ENCODE data around the gene AOPEP. TPM values are rescaled to one million over a fixed set of nuclear protein-coding genes. Genes with fewer than 3 reads are reported as not detected.

AOPEP gene
- total RNA-seq, 1 donor from 2014 or later: 79.7 TPM

DNA sequence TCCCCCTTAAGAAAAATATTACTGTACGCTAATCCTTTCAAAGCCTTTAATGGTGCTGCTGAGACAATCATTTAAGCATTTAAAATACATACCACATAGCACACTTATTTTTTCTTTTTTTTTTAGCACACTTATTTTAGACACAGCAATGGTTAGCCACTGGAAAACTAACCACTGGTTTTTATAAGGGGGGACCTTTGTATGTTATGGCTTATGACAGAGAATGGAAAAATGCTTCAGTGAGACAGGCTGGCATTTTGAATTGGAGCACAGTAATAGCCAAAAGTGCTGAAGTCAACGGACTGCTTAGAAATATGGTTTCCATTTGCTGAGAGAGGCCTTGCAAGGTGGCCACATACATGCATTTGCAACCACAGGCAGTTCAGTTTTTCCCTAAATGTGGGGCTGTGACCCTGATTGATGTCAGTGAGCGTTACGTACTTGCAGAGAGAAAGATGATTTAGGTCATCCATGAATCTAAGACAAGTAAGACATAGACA, 28.5 kb downstream of the AOPEP start:
- no peaks in the 10 kb centered on the region for H3K27me3 ChIP-seq
- no peak overlapping the region for H3K4me3 ChIP-seq
- TF ChIP-seq, protein P1, sequence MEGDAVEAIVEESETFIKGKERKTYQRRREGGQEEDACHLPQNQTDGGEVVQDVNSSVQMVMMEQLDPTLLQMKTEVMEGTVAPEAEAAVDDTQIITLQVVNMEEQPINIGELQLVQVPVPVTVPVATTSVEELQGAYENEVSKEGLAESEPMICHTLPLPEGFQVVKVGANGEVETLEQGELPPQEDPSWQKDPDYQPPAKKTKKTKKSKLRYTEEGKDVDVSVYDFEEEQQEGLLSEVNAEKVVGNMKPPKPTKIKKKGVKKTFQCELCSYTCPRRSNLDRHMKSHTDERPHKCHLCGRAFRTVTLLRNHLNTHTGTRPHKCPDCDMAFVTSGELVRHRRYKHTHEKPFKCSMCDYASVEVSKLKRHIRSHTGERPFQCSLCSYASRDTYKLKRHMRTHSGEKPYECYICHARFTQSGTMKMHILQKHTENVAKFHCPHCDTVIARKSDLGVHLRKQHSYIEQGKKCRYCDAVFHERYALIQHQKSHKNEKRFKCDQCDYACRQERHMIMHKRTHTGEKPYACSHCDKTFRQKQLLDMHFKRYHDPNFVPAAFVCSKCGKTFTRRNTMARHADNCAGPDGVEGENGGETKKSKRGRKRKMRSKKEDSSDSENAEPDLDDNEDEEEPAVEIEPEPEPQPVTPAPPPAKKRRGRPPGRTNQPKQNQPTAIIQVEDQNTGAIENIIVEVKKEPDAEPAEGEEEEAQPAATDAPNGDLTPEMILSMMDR (IDR thresholded peaks at IDR 0.05): no peak
- H3K27ac ChIP-seq: no peak overlapping the region
- H3K36me3 ChIP-seq: peaks cover 2% of the 10 kb centered on the region
- H3K4me1 ChIP-seq: no peaks in the 10 kb centered on the region
- intact Hi-C loops (cut with DNase I): no loop called here
- peaks cover under 1% of the 10 kb centered on the region for H3K9me3 ChIP-seq
- ATAC-seq (no peak), DNase-seq (no peak)

DNA sequence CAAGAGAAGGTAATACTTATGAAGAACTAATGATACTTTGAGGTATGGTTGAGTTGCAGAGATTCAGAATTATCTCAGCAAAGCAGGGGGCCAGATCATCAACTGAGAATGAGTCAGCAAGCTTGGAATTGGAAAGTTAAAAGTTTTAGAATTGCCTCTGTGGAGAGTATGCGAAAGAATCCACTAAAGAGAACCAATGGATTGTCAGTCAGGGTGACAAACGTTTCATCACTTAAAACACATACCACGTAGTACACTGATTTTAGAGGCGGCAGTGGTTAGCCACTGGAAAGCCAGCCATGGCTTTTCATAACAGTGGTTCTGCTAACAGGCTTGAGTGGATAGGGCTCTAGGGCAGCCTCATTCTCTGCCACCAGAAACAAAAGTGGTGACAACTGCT, 30.7 kb downstream of the AOPEP start:
- Histone ChIP-seq H3K4me3 (no peak overlapping the region), H3K4me1 (no peaks in the 10 kb centered on the region), H3K27me3 (no peaks in the 10 kb centered on the region), H3K36me3 (peaks cover 13% of the 10 kb centered on the region), H3K27ac (no peak overlapping the region), H3K9me3 (no peaks in the 10 kb centered on the region)
- ATAC-seq (no peak), DNase-seq (no peak)
- TF ChIP-seq, protein P1 (IDR thresholded peaks at IDR 0.05): no peak
- intact Hi-C loops (cut with DNase I): no loop called here

DNA sequence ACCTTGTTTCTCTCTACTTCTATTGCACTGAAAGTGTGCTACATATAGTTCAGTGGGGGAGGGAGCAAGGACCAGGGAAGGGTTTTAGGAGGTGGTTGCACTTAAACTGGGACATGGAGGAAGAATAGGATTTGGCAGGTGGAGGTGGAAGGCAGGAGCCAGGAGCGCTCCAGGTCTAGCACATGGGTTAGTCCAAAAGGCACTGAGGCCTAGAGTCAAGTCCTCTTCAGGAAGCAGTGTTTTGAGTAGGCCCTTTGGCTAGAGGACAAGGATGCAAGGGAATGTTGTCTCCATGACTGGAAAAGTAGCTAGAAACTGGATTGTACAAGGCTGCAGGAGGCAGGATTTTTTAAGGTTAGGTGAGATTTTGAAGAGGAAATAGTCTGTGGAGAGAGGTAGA, 31.5 kb downstream of the AOPEP start:
- intact Hi-C loops (cut with DNase I): no loop called here
- ATAC-seq: no peak

DNA sequence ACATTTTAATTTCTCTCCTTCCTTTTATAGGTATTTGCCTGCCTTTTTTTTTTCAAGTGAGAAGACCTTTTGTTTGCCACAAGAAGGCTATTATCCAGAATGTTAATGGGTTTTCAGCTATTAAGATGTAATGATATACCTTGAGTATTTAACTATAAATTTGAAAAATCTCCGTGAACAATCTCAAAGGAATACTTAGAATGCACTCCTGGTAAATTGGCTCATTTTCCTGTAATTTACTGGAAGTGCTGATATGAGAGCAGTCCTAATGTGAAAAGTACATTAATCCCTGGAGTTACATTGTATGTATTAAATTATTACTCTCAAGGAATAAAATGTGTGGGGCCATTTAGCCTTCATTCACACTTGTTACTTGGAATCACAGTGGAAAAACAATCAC, 32.4 kb downstream of the AOPEP start:
- H3K4me3 ChIP-seq: no peak overlapping the region
- ATAC-seq: no peak

More for the DNA sequence above, 31.5 kb downstream of the AOPEP start:
- no peaks in the 10 kb centered on the region for H3K9me3 ChIP-seq
- H3K4me1 ChIP-seq: no peaks in the 10 kb centered on the region
- H3K4me3 ChIP-seq: no peak overlapping the region
- peaks cover 13% of the 10 kb centered on the region for H3K36me3 ChIP-seq
- no peak overlapping the region for H3K27ac ChIP-seq
- no peak for DNase-seq
- TF ChIP-seq, protein P1 (IDR thresholded peaks at IDR 0.05): no peak
- no peaks in the 10 kb centered on the region for H3K27me3 ChIP-seq

DNA sequence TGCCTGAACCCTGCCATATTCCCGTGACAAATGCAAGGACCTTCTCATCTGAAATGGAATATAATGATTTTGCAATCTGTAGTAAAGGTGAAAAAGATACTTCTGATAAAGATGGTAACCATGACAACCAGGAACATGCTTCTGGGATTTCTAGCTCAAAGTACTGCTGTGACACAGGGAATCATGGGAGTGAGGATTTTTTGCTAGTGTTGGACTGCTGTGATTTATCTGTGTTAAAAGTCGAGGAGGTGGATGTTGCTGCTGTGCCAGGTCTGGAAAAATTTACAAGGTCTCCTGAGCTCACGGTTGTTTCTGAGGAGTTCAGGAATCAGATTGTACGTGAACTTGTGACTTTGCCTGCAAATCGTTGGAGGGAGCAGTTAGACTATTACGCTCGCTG, 33.5 kb downstream of the AOPEP start:
- intact Hi-C loops (cut with DNase I): no loop called here

More for the DNA sequence above, 32.4 kb downstream of the AOPEP start:
- Histone ChIP-seq H3K9me3 (no peaks in the 10 kb centered on the region), H3K36me3 (peaks cover 13% of the 10 kb centered on the region), H3K4me1 (no peaks in the 10 kb centered on the region), H3K27ac (no peak overlapping the region), H3K27me3 (no peaks in the 10 kb centered on the region)
- intact Hi-C loops (cut with DNase I): no loop called here
- TF ChIP-seq, protein P1 (IDR thresholded peaks at IDR 0.05): no peak
- DNase-seq: no peak

More for the DNA sequence above, 33.5 kb downstream of the AOPEP start:
- Histone ChIP-seq H3K27me3 (no peaks in the 10 kb centered on the region), H3K4me1 (no peaks in the 10 kb centered on the region), H3K4me3 (no peak overlapping the region), H3K9me3 (no peaks in the 10 kb centered on the region), H3K36me3 (peaks cover 13% of the 10 kb centered on the region), H3K27ac (no peak overlapping the region)
- ATAC-seq (no peak), DNase-seq (no peak)
- TF ChIP-seq, protein P1 (IDR thresholded peaks at IDR 0.05): no peak

Measured in upper lobe of right lung (tissue), 1 donor.